DOHH2 (cell line): ENCODE data around the gene PHF20.
"Not testable (repeated sequence)": the region's sequence is repeated elsewhere in the genome, so short reads cannot be mapped to it uniquely, and the experiment has no call there.

Source experiments
- H3F3A ChIP-seq: fragments of 200-600 bp; sonication (generic), shearing (Covaris generic); 2 replicates; pipeline ENCODE4 v1.6.0; 2016; ENCODE audit warnings: antibody characterized with exemption, mild to moderate bottlenecking; ENCODE audit not compliant: control insufficient read depth, insufficient read depth
- H3K27ac ChIP-seq: fragments of 200-600 bp; sonication (generic); 2 replicates; pipeline ENCODE4 v1.5.1; 2014; ENCODE audit warnings: low read depth, mild to moderate bottlenecking, low read length, moderate library complexity
- H3K27me3 ChIP-seq: fragments of 200-600 bp; sonication (generic); 2 replicates; pipeline ENCODE4 v1.6.1; 2014; ENCODE audit warnings: mild to moderate bottlenecking, low read length, mixed read lengths; ENCODE audit not compliant: control insufficient read depth
- H3K36me3 ChIP-seq: fragments of 200-600 bp; sonication (generic); 2 replicates; pipeline ENCODE4 v1.6.1; 2014; ENCODE audit warnings: mild to moderate bottlenecking, low read length, moderate library complexity, mixed read lengths; ENCODE audit not compliant: control insufficient read depth
- H3K4me1 ChIP-seq: fragments of 200-600 bp; sonication (generic); 2 replicates; pipeline ENCODE4 v1.6.1; 2014; ENCODE audit warnings: mild to moderate bottlenecking, low read length, mixed read lengths; ENCODE audit not compliant: control insufficient read depth
- H3K4me2 ChIP-seq: fragments of 200-600 bp; sonication (generic); 2 replicates; pipeline ENCODE4 v1.6.0; 2014; ENCODE audit warnings: mild to moderate bottlenecking, low read length, moderate library complexity
- H3K4me3 ChIP-seq: fragments of 200-600 bp; sonication (generic); 2 replicates; pipeline ENCODE4 v1.5.1; 2014; ENCODE audit warnings: mild to moderate bottlenecking, low read length, mixed read lengths
- H3K79me2 ChIP-seq: fragments of 200-600 bp; sonication (generic); 2 replicates; pipeline ENCODE4 v1.6.1; 2014; ENCODE audit warnings: mild to moderate bottlenecking, low read length, mixed read lengths; ENCODE audit not compliant: control insufficient read depth
- H3K9me2 ChIP-seq: fragments of 200-600 bp; sonication (generic); replicated peaks from 2 replicates; pipeline ENCODE4 v1.6.1; 2014; ENCODE audit warnings: mild to moderate bottlenecking, low read length, mixed read lengths; ENCODE audit not compliant: control insufficient read depth
- H3K9me3 ChIP-seq: fragments of 200-600 bp; sonication (generic); 2 replicates; pipeline ENCODE4 v1.6.1; 2014; ENCODE audit warnings: antibody characterized with exemption, low read length, mixed read lengths; ENCODE audit not compliant: control insufficient read depth, insufficient read depth
- H4K20me1 ChIP-seq: fragments of 200-600 bp; sonication (generic); 2 replicates; pipeline ENCODE4 v1.6.0; 2014; ENCODE audit warnings: low read depth, mild to moderate bottlenecking, antibody characterized with exemption, low read length, moderate library complexity; ENCODE audit not compliant: control insufficient read depth, insufficient read depth
- CTCF ChIP-seq: fragments of 200-600 bp; sonication (generic); IDR thresholded peaks from one replicate; pipeline ENCODE4 v1.5.1; 2014; ENCODE audit warnings: antibody characterized with exemption, mild to moderate bottlenecking, low read depth, low read length; ENCODE audit not compliant: poor library complexity, severe bottlenecking
- EZH2phosphoT487 ChIP-seq: fragments of 200-600 bp; sonication (generic); IDR thresholded peaks from 2 replicates; pipeline ENCODE4 v1.6.1; 2017; ENCODE audit warnings: borderline replicate concordance, mild to moderate bottlenecking, antibody characterized with exemption, low read length, moderate library complexity, mixed read lengths

Gene PHF20

GRCh38 chr20:35757098-35757705, 14.6 kb upstream of the PHF20 start:
- H3K4me3 ChIP-seq: no peak overlapping the region
- H3K4me1 ChIP-seq: peaks cover 12% of the 10 kb centered on the region; the same call in 1 of the 2 replicates
- TF ChIP-seq EZH2phosphoT487 (no peak), CTCF (no peak)
- H3K27ac ChIP-seq: no peak overlapping the region
- peaks cover 6% of the 10 kb centered on the region; the same call in 1 of the 2 replicates for H3K27me3 ChIP-seq
- H3K9me2 ChIP-seq: no peaks in the 10 kb centered on the region
- no peaks in the 10 kb centered on the region for H3K36me3 ChIP-seq
- H3K9me3 ChIP-seq: no peaks in the 10 kb centered on the region
- H4K20me1 ChIP-seq: no peaks in the 10 kb centered on the region
- no peaks in the 10 kb centered on the region for H3F3A ChIP-seq
- H3K79me2 ChIP-seq: no peaks in the 10 kb centered on the region
- no peak overlapping the region for H3K4me2 ChIP-seq

DNA sequence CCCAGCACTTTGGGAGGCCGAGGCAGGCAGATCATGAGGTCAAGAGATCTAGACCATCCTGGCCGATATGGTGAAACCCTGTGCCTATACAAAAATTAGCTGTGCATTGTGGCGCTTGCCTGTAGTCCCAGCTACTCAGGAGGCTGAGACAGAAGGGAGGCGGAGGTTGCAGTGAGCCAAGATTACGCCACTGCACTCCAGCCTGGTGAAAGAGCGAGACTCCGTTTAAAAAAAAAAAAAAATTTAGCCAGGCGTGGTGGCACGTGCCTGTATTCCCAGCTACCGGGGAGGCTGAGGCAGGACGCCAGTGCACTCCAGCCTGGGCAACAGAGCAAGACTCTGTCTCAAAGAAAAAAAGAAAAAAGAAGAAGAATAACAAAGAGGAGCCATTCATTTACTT, 10.3 kb upstream of the PHF20 start:
- H3K9me3 ChIP-seq, H3K36me3 ChIP-seq, H3K27ac ChIP-seq, H3K9me2 ChIP-seq, H4K20me1 ChIP-seq, H3K4me2 ChIP-seq, H3K4me3 ChIP-seq, H3K79me2 ChIP-seq, H3F3A ChIP-seq, H3K27me3 ChIP-seq: not testable (repeated sequence)
- H3K4me1 ChIP-seq: peaks cover 12% of the 10 kb centered on the region; the same call in 1 of the 2 replicates

DNA sequence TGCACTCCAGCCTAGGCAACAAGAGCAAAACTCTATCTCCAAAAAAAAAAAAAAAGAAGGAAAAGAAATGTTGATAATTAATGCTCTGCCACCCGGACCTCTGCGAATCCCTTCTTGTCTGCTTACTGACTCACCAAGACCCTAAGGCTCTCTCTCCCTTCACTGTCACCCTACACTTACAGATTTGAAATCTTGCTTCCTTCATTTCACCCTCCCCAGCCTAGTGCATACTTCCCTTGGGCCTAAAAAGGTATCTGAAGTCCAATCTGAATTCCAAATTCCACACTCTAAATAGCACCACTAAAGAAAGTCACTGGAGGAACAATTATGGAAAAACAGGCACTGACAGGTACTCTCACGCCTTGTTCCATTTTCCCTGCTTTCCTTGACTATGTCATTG, 9.4 kb upstream of the PHF20 start:
- no peaks in the 10 kb centered on the region for H3K27me3 ChIP-seq
- no peaks in the 10 kb centered on the region for H3K9me3 ChIP-seq
- H3K9me2 ChIP-seq: no peaks in the 10 kb centered on the region
- no peaks in the 10 kb centered on the region for H4K20me1 ChIP-seq
- H3K79me2 ChIP-seq: no peaks in the 10 kb centered on the region
- H3K4me1 ChIP-seq: peaks cover 6% of the 10 kb centered on the region; the same call in 1 of the 2 replicates
- no peak overlapping the region for H3K27ac ChIP-seq
- H3K4me3 ChIP-seq: no peak overlapping the region
- H3K4me2 ChIP-seq: no peak overlapping the region
- no peaks in the 10 kb centered on the region for H3K36me3 ChIP-seq
- TF ChIP-seq CTCF (no peak), EZH2phosphoT487 (no peak)
- no peaks in the 10 kb centered on the region for H3F3A ChIP-seq

DNA sequence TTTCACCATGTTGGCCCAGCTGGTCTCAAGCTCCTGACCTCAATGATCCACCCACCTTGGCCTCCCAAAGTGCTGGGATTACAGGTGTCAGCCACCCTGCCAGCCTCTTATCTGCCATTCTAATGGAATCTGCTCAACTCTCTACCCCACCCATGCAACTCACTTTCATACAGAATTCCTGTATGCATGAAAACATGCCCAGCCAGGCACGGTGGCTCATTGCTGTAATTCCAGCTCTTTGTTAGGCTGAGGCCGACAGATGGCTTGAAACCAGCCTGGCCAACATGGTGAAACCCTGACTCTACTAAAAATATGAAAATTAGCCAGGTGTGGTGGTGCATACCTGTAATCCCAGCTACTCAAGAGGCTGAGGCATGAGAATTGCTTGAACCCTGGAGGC, 6.9 kb upstream of the PHF20 start:
- H3K4me3 ChIP-seq, H3K9me3 ChIP-seq, H4K20me1 ChIP-seq, H3K27me3 ChIP-seq, H3K4me2 ChIP-seq, H3K27ac ChIP-seq, H3K36me3 ChIP-seq, H3K79me2 ChIP-seq, H3K9me2 ChIP-seq: not testable (repeated sequence)
- H3F3A ChIP-seq: peaks cover 12% of the 10 kb centered on the region
- peaks cover 20% of the 10 kb centered on the region for H3K4me1 ChIP-seq
